ENCODE measurements around the gene SFMBT2.

SFMBT2 gene

GRCh38 chr10:7385114-7385513 is 25.7 kb downstream of the SFMBT2 start:
- TF ChIP-seq, protein P1, sequence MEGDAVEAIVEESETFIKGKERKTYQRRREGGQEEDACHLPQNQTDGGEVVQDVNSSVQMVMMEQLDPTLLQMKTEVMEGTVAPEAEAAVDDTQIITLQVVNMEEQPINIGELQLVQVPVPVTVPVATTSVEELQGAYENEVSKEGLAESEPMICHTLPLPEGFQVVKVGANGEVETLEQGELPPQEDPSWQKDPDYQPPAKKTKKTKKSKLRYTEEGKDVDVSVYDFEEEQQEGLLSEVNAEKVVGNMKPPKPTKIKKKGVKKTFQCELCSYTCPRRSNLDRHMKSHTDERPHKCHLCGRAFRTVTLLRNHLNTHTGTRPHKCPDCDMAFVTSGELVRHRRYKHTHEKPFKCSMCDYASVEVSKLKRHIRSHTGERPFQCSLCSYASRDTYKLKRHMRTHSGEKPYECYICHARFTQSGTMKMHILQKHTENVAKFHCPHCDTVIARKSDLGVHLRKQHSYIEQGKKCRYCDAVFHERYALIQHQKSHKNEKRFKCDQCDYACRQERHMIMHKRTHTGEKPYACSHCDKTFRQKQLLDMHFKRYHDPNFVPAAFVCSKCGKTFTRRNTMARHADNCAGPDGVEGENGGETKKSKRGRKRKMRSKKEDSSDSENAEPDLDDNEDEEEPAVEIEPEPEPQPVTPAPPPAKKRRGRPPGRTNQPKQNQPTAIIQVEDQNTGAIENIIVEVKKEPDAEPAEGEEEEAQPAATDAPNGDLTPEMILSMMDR (conservative IDR thresholded peaks at IDR 0.05): no peak

DNA sequence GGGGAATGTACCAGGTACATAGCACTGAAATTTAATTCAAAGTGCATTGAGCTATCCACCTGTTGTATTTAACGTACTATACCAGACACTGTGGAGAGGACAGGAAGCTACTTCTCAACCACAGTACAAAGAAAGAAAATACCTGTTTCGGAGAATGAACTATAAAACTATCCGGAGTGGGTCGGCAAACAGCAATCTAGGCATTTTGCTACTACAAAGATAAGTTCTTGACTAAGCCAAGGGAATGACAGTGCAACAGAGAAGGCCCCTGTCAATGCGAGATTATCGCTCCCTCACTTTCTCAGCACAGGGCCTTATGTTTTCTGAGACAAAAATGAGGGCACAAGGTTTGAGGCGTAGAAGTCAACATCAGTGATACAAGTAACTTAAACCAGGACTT is 27.4 kb downstream of the SFMBT2 start:
- TF ChIP-seq, protein P1 (conservative IDR thresholded peaks at IDR 0.05): no peak
- no peak overlapping the region for H3K27ac ChIP-seq

More at GRCh38 chr10:7385114-7385513, 25.7 kb downstream of the SFMBT2 start:
- no peak overlapping the region for H3K27ac ChIP-seq

DNA sequence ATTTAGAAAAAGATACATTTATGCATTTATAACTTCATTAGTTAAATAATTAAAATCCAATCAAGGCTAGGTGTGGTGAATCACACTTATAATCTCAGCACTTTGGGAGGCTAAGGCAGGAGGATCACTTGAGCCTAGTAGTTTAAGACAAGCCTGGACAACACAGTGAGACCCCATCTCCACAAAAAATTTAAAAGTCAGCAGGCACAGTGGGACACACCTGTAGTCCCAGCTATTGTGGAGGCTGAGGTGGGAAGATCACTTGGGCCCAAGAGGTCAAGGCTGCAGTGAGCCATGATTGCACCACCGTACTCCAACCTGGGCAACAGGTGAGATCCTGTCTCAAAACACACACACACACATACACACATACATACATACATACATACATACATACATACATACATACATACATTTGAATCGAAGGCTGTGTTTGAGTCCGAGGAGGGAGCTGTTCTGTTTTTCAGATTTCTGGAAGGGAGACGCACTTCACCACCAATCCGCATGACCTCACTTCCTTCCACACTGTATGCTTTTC is 30.1 kb downstream of the SFMBT2 start:
- TF ChIP-seq, protein P1 (conservative IDR thresholded peaks at IDR 0.05): no peak

GRCh38 chr10:7378602-7379403 is 32.0 kb downstream of the SFMBT2 start:
- TF ChIP-seq, protein P1 (conservative IDR thresholded peaks at IDR 0.05): no peak
- H3K27ac ChIP-seq: no peak overlapping the region

More for the DNA sequence above, 30.1 kb downstream of the SFMBT2 start:
- no peak overlapping the region for H3K27ac ChIP-seq

GRCh38 chr10:7377614-7378248 is 33.1 kb downstream of the SFMBT2 start:
- TF ChIP-seq, protein P1 (conservative IDR thresholded peaks at IDR 0.05): no peak
- no peak overlapping the region for H3K27ac ChIP-seq

GRCh38 chr10:7374795-7375194 is 36.0 kb downstream of the SFMBT2 start:
- TF ChIP-seq, protein P1 (conservative IDR thresholded peaks at IDR 0.05): no peak
- H3K27ac ChIP-seq: peak overlapping the region; percentile 52

DNA sequence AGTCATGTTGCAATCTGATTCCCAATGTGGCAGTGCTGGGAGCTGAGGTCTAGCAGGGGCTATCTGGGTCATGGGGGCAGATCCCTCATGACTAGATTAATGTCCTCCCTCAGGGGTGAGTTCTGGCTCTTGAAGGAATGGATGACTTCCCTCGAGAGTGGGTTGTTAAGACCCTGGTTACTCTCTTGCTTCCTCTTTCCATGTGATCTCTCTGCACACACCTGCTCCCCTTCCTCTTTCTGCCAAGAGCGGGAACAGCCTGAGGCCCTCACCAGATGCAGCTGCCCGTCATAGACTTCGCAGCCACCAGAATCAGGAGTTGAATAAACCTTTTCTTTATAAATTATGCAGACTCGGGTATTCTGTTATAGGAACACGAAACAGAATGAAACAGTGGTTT is 37.8 kb downstream of the SFMBT2 start:
- TF ChIP-seq, protein P1 (conservative IDR thresholded peaks at IDR 0.05): no peak
- no peak overlapping the region for H3K27ac ChIP-seq
